Femur (tissue), 1 donor: ENCODE measurements around the gene NUDT4.
"Not testable (repeated sequence)": the region's sequence is repeated elsewhere in the genome, so short reads cannot be mapped to it uniquely, and the experiment has no call there.

Source experiments
- DNase-seq: peaks from one replicate; pipeline ENCODE4 v3.0.0-alpha.2; 2017

NUDT4 gene

GRCh38 chr12:93403988-93404803 is 26.5 kb downstream of the NUDT4 start:
- DNase-seq, result no peak

- DNase-seq, result no peak
Observed at GRCh38 chr12:93404961-93405849, 27.5 kb downstream of the NUDT4 start.

DNA sequence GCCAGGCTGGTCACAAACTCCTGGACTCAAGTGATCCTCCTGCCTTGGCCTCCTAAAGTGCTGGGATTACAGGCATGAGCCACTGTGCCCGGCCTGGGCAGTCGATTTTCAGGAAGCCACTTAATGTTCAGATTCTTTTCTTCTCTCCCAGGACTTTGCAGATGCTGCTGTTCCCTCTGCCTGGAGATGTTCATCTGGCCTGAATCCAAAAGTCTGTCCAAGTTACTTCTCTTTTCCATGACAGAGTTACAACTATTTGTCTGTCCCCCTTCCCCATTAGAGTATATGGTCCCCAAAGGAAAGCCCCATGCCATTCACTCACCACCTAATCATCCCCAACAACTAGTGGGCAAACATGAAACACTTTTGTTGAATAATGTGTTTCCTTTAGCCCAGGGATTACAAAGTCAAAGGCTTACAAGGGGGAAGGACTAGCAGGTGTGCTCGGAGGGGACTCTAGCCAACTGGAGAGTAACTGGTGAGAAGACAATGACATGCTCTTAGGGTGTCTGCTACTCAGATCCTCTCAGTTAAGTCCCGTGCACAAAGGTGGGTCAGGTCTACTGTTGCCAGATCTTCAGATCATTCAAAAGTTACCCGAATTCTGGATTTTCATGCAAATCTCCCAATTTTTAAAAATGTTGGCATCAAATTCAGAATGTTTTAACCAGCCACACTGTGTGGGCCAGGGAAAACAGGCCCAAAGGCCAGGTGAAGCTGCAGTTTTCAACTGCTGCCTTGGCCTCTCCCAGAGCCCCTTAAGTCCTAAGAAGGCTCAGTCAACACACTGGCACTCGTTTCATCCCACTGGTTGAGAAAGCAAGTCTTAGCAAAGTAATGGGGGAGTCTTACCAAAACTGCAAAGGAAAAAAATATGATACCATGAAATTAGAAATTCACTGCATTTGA is 29.6 kb downstream of the NUDT4 start:
- no peak for DNase-seq

DNA sequence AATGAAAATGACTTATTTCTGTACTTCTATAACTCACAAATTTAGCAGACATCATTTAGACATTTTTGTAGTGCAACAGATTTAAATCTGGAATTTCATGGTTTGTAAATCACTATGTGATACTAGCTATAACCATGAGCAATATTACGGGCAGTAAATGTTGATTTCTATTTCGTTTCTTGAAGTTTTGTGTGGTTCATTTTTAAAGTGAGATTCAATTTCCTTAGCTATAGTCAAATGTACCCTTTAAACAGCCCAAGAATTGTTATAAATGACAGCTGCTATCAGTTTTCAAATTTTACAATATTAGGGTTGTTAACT is 30.2 kb downstream of the NUDT4 start:
- DNase-seq, result no peak

DNA sequence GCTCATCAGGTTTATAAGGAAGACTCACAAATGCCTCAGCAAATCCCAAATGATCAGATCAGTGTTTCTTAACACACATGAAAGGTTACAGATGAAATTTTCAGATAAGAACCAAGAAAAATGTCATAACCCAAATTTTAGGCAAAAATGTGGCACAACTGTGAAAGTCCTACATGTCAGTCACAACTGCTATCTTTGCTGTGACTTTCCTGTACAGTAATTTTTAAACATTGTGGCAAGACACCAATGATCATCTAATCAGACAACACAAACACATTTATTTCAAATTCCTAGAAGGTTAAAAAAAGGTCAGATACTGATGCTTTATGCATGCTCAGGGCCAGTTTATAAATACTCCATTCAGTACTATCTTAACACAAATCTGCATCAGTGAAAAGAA is 31.1 kb downstream of the NUDT4 start:
- DNase-seq, result no peak

DNA sequence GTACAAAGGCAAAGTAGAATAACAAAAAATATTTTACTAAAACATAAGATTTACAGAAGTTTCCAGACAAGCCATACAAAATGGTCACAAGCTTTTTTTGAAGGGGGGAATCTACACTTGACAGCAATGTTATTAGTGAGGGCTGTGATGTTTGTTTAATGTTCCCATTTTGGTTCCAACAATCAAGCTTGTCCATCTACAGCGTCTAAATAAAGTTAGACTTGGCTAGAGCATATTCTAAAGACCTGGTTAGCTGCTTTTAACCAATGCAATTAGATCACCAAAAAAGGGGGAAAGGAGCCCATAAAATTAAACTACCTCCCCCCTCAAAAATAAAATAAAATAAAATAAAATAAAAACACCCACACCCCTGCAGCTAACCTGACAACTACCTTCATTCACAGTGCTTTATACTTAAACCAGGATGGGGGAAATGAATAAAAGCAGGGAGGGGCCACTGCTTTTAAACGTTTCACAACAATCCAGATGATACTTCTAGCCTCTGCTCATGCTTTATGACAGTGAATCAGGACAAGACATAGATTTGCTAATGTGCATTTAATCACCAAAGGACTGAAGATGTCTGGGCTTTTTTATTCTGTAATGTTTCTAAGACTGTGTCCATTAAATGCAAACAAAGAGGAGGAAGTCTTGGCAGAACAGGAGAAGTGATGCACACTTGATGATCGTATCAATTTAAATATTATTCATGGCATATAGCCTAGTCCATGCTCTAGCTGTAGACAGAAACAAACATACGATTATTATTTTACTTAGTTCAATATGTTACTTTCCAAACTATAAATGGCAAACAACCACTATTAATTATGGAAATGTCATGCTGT is 31.8 kb downstream of the NUDT4 start:
- DNase-seq, result not testable (repeated sequence)

DNA sequence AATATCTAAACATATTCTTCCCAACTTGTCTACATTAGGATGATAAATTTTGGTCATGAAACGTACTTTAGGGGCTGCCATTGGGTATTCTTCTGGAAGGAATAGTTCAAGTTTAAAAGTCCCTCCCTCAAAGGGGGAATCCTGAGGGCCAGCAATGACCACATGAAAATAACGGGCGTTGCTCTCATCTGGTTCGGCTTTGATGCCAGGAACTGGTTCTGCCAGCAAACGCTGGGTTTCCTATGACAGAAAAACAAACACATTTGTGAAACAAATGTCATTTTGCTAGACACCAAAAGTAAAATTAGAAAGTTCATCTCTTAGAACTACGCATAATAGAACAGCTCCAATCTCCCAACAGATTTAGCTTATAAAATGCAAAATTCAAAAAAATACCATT is 33.3 kb downstream of the NUDT4 start:
- not testable (repeated sequence) for DNase-seq

- DNase-seq, result not testable (repeated sequence)
Observed at GRCh38 chr12:93412396-93412795, 34.7 kb downstream of the NUDT4 start.

- no peak for DNase-seq
Observed at GRCh38 chr12:93413064-93413463, 35.3 kb downstream of the NUDT4 start.

- no peak for DNase-seq
Observed at GRCh38 chr12:93415723-93416464, 38.2 kb downstream of the NUDT4 start.

DNA sequence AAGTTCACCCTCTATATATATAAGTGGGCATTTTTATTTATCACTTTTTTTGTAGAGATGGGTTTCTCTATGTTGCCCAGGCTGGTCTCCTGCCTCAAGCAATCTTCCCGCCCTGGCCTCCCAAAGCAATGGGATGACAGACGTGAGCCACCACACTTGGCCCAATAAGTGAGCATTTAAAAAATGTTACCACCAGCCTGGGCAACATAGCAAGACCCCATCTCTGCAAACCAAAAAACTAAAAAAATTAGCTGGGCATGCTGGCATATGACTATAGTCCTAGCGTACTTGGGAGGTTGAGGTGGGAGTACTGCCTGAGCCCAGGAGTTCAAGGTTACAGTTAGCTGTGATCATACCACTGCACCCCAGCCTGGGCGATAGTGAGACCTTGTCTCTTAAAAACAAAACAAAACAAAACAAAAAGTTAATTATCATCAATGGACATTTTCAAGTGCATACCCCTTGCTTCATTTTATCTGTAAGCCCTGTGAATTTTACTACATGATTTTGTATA is 40.3 kb downstream of the NUDT4 start:
- no peak for DNase-seq

- no peak for DNase-seq
Observed at GRCh38 chr12:93419388-93420034, 41.8 kb downstream of the NUDT4 start.

DNA sequence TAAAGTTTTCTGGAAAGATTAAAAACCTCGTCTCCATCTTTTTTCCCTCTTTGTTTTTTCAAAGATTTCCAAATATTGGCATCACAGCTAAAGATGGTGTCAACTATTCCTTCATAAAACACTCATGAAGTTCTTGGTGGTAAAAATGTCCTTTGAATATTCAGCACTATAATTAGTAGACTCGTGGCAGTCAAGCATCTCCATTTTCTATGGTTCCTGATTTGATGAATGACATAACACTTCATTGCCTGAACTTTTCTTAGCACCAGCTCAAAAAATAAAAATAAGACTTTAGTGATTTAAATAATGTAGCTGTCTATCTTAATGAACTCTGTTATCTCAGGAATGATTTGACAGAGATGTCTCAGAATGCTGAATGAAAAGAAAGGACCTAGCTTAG is 44.3 kb downstream of the NUDT4 start:
- no peak for DNase-seq

DNA sequence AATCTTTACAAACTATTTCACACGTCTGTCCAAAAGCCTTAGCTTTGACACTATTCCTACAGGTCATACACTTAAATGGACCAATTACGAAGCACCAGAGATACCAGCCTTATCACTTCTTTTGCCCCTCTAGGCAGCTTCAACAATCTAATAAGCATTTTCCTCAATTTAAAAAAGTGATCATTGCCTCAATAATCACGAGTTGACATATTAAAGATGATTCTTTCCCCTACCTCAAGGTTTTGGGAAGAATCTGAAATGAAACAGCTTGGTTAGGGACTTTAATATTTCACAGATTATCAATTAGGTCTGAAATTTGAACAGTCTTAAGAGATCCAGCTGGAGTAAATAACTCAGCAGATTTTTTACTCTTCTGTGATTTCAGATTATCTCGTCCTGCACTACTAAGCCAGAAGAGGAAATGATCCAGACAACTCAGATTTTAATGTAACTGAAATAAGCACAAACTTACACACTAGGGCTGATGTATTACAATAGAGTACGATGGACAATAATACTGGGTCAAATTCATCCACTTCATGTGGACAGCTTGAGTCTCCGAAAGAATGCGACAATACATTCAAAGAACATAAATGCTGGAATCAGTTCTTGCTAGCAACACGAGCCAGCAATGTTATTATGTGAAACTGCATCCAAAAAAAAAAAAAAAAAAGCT is 48.1 kb downstream of the NUDT4 start:
- DNase-seq, result no peak

GRCh38 chr12:93426412-93426805 is 48.7 kb downstream of the NUDT4 start:
- no peak for DNase-seq

- no peak for DNase-seq
Observed at GRCh38 chr12:93427779-93428564, 50.2 kb downstream of the NUDT4 start.

DNA sequence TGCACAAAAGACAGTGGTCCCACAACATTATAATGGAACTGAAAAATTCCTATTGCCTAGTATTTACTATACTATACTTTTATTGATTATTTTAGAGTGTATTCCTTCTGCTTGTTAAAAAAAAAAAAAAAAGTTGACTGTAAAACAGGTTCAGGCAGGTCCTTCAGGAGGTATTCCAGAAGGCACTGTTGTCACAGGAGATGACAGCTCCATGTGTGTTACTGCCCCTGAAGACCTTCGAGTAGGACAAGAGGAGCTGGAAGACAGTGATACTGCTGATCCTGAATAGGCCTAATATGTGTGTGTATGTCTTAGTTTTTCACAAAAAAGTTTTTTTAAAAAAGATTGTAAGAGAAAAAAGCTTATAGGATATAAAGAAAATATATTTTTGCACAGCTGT is 51.7 kb downstream of the NUDT4 start:
- DNase-seq, result no peak

GRCh38 chr12:93429852-93430251 is 52.1 kb downstream of the NUDT4 start:
- no peak for DNase-seq

DNA sequence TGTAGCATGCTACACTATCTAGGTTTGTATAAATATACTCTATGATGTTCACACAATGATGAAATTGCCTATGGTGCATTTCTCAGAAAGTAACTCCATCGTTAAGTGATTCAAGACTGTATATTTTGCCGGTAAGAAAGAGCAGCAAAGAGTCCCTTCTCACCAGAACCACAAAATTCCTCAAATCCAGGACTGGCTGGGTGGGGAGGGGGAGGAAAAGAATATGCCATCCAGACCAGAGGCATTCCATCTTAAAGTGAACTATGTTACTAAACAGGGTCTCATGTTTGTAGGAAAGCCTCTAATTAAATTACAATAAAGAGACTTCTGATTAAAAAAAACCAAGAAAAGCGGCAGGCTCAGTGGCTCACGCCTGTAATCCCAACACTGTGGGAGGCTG is 52.6 kb downstream of the NUDT4 start:
- DNase-seq, result no peak
